Trophoblast cell (in vitro differentiated cells and primary cell): ENCODE data around the gene FANCI.

Experiments used
- DNase-seq, 2 donors: peaks; one replicate each; pipeline ENCODE4 v3.0.0-alpha.2; 2016
- H2AFZ ChIP-seq: 2 replicates; pipeline ENCODE4 v1.6.1; 2013; ENCODE audit warnings: low read length, moderate library complexity, mild to moderate bottlenecking; ENCODE audit not compliant: insufficient read depth, poor library complexity
- H2AK5ac ChIP-seq: 2 replicates; pipeline ENCODE4 v1.6.1; 2013; ENCODE audit warnings: mild to moderate bottlenecking, low read length
- H2BK120ac ChIP-seq: 2 replicates; pipeline ENCODE4 v1.6.1; 2013; ENCODE audit warnings: low read length, mild to moderate bottlenecking, moderate library complexity; ENCODE audit not compliant: insufficient read depth, poor library complexity
- H2BK12ac ChIP-seq: 2 replicates; pipeline ENCODE4 v1.6.1; 2013; ENCODE audit warnings: mild to moderate bottlenecking, low read length, moderate library complexity
- H2BK5ac ChIP-seq: 2 replicates; pipeline ENCODE4 v1.6.1; 2013; ENCODE audit warnings: low read length, low read depth, moderate library complexity, mild to moderate bottlenecking; ENCODE audit not compliant: poor library complexity
- H3K14ac ChIP-seq: 2 replicates; pipeline ENCODE4 v1.6.1; 2013; ENCODE audit warnings: mild to moderate bottlenecking, low read length
- H3K18ac ChIP-seq: 2 replicates; pipeline ENCODE4 v1.6.1; 2013; ENCODE audit warnings: mild to moderate bottlenecking, low read length
- H3K23ac ChIP-seq: 2 replicates; pipeline ENCODE4 v1.6.1; 2013; ENCODE audit warnings: low read length
- H3K27ac ChIP-seq: 2 replicates; pipeline ENCODE4 v1.5.1; 2013; ENCODE audit warnings: low read depth, mild to moderate bottlenecking, inconsistent platforms, low read length, moderate library complexity
- H3K27me3 ChIP-seq: 2 replicates; pipeline ENCODE4 v1.6.1; 2013; ENCODE audit warnings: inconsistent platforms, mild to moderate bottlenecking, low read length, moderate library complexity; ENCODE audit not compliant: insufficient read depth
- H3K36me3 ChIP-seq, 2 experiments: 1 replicate in 1 of 2; 2 replicates in 1 of 2; pipeline ENCODE4 v1.6.1; 2013; ENCODE audit warnings: low read length in 2 of 2, mild to moderate bottlenecking in 2 of 2, moderate library complexity in 1 of 2; ENCODE audit not compliant: insufficient read depth in 2 of 2, control insufficient read depth in 1 of 2
- H3K4ac ChIP-seq: 2 replicates; pipeline ENCODE4 v1.6.1; 2013; ENCODE audit warnings: low read depth, mild to moderate bottlenecking, low read length, moderate library complexity
- H3K4me1 ChIP-seq, 2 experiments: 1 replicate in 1 of 2; 2 replicates in 1 of 2; pipeline ENCODE4 v1.6.1; 2013; ENCODE audit warnings: low read length in 2 of 2, mild to moderate bottlenecking in 2 of 2, moderate library complexity in 1 of 2; ENCODE audit not compliant: insufficient read depth in 2 of 2, control insufficient read depth in 1 of 2
- H3K4me2 ChIP-seq: 2 replicates; pipeline ENCODE4 v1.6.1; 2013; ENCODE audit warnings: inconsistent platforms, mild to moderate bottlenecking, low read length, moderate library complexity
- H3K4me3 ChIP-seq: 2 replicates; pipeline ENCODE4 v1.5.1; 2013; ENCODE audit warnings: mild to moderate bottlenecking, low read depth, low read length, inconsistent platforms
- H3K79me1 ChIP-seq: one replicate; pipeline ENCODE4 v1.6.1; 2013; ENCODE audit warnings: low read length
- H3K79me2 ChIP-seq: 2 replicates; pipeline ENCODE4 v1.6.1; 2013; ENCODE audit warnings: low read length, mild to moderate bottlenecking; ENCODE audit not compliant: control insufficient read depth, insufficient read depth, poor library complexity
- H3K9ac ChIP-seq: 2 replicates; pipeline ENCODE4 v1.6.1; 2013; ENCODE audit warnings: mild to moderate bottlenecking, low read length
- H3K9me3 ChIP-seq: 2 replicates; pipeline ENCODE4 v1.6.1; 2013; ENCODE audit warnings: low read depth, mild to moderate bottlenecking, control low read depth, inconsistent platforms, low read length; ENCODE audit not compliant: insufficient read depth
- H4K12ac ChIP-seq: 2 replicates; pipeline ENCODE4 v1.6.1; 2013; ENCODE audit warnings: low read depth, mild to moderate bottlenecking, low read length, moderate library complexity
- H4K8ac ChIP-seq: 2 replicates; pipeline ENCODE4 v1.6.1; 2013; ENCODE audit warnings: low read depth, mild to moderate bottlenecking, low read length, moderate library complexity
- H4K91ac ChIP-seq: one replicate; pipeline ENCODE4 v1.6.1; 2013; ENCODE audit warnings: low read depth, mild to moderate bottlenecking, low read length, moderate library complexity
- WGBS: extraction: QIAGEN DNeasy Blood & Tissue Kit; methylation state at CpG from one replicate; pipeline ENCODE4 v1.1.7; 2013; ENCODE audit warnings: missing lambda C conversion rate; ENCODE audit not compliant: insufficient read length, insufficient coverage; ENCODE audit errors: extremely low coverage; 5-methylcytosine and 5-hydroxymethylcytosine counted together

Gene FANCI

DNA sequence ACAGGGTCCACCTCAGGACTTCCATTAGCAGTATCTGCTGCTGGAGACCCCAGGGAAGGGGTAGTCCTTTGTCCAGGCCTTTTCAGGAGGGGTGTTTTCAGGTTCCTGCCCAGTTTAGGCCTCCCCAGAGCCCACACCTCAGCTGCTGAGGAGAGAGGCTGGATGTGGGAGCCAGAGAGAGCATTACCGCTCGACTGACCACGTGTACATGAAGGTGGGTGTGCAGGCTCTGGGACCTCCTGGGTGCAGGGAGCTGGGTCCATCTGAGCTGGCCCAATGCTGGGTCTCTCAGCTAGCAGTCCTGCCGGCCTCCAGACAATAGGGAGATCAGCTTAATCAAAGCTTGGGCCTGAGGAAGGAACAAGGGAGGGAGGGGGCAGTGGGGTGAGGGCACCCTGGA lies 120.0 kb downstream of the FANCI start:
- no peak overlapping the region for H4K12ac ChIP-seq
- H4K8ac ChIP-seq, result no peak overlapping the region
- no peak overlapping the region for H3K4ac ChIP-seq
- H3K79me1 ChIP-seq, result no peaks in the 10 kb centered on the region
- no peak overlapping the region for H2BK120ac ChIP-seq
- no peak overlapping the region for H3K14ac ChIP-seq
- H2AK5ac ChIP-seq, result no peak overlapping the region
- no peak overlapping the region for H4K91ac ChIP-seq
- H2AFZ ChIP-seq, result no peak overlapping the region
- no peak overlapping the region for H2BK12ac ChIP-seq
- H2BK5ac ChIP-seq, result no peak overlapping the region
- no peaks in the 10 kb centered on the region for H3K79me2 ChIP-seq
- H3K4me2 ChIP-seq, result no peak overlapping the region
- no CpG with 5 or more reads among the region's 4 CpGs for WGBS
- no peaks in the 10 kb centered on the region for H3K36me3 ChIP-seq
- H3K18ac ChIP-seq, result no peak overlapping the region
- no peak overlapping the region for H3K9ac ChIP-seq
- H3K23ac ChIP-seq, result no peak overlapping the region
- H3K27ac ChIP-seq, result no peak overlapping the region
- H3K27me3 ChIP-seq, result peaks cover 92% of the 10 kb centered on the region
- DNase-seq, result no peak
- H3K4me1 ChIP-seq, result peaks cover 0 to 7% of the 10 kb centered on the region in 2 experiments
- H3K4me3 ChIP-seq, result no peak overlapping the region
- peaks cover 24% of the 10 kb centered on the region for H3K9me3 ChIP-seq

DNA sequence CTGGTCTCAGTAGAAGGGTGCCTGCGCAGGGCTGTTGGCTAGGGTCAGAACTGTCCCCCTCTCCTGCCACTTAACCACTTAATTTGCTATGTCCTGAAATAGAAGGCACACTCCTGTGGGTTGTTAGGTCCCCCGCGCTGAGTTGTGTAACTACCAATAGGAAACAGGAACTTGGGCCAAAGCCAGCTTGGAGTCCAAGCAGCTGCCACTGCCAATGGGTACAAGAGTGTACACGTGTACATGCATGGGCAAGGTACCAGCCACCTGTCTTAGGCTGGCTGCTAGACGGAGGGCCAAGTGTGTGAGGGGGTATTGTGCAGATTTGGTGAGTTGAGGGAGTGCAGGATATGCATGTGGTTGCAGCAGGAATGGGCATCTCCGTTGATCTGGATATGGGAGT lies 120.6 kb downstream of the FANCI start:
- WGBS, result no CpG with 5 or more reads among the region's 6 CpGs
- Histone ChIP-seq H3K14ac (no peak overlapping the region), H3K4me3 (no peak overlapping the region), H3K79me2 (no peaks in the 10 kb centered on the region), H3K27ac (no peak overlapping the region), H2AK5ac (no peak overlapping the region), H4K91ac (no peak overlapping the region), H2AFZ (no peak overlapping the region), H3K23ac (no peak overlapping the region), H2BK5ac (no peak overlapping the region), H3K4ac (no peak overlapping the region), H4K12ac (no peak overlapping the region), H3K18ac (no peak overlapping the region), H2BK120ac (no peak overlapping the region), H4K8ac (no peak overlapping the region), H3K9ac (no peak overlapping the region), H3K4me1 (peaks cover 0 to 7% of the 10 kb centered on the region in 2 experiments), H3K9me3 (peaks cover 24% of the 10 kb centered on the region), H3K79me1 (no peaks in the 10 kb centered on the region), H3K36me3 (no peaks in the 10 kb centered on the region), H3K4me2 (no peak overlapping the region), H3K27me3 (peaks cover 94% of the 10 kb centered on the region), H2BK12ac (no peak overlapping the region)
- no peak for DNase-seq

GRCh38 chr15:89364741-89365450 lies 121.1 kb downstream of the FANCI start:
- Histone ChIP-seq H3K27ac (no peak overlapping the region), H3K23ac (no peak overlapping the region), H3K4ac (no peak overlapping the region), H2AFZ (no peak overlapping the region), H2BK5ac (no peak overlapping the region), H4K91ac (no peak overlapping the region), H4K8ac (no peak overlapping the region), H3K9ac (no peak overlapping the region), H2BK12ac (no peak overlapping the region), H2AK5ac (no peak overlapping the region), H3K9me3 (peaks cover 24% of the 10 kb centered on the region), H4K12ac (no peak overlapping the region), H3K36me3 (no peaks in the 10 kb centered on the region), H3K79me2 (no peaks in the 10 kb centered on the region), H3K79me1 (no peaks in the 10 kb centered on the region), H2BK120ac (no peak overlapping the region), H3K4me3 (no peak overlapping the region), H3K14ac (no peak overlapping the region), H3K18ac (no peak overlapping the region), H3K4me2 (no peak overlapping the region), H3K27me3 (peaks cover 94% of the 10 kb centered on the region), H3K4me1 (peaks cover 0 to 7% of the 10 kb centered on the region in 2 experiments)
- DNase-seq, result no peak
- no CpG with 5 or more reads among the region's 13 CpGs for WGBS

GRCh38 chr15:89365462-89366065 lies 121.8 kb downstream of the FANCI start:
- H2AK5ac ChIP-seq, result no peak overlapping the region
- H3K4ac ChIP-seq, result no peak overlapping the region
- no peak overlapping the region for H3K23ac ChIP-seq
- no peak overlapping the region for H4K91ac ChIP-seq
- no peak overlapping the region for H4K12ac ChIP-seq
- H3K27ac ChIP-seq, result no peak overlapping the region
- H4K8ac ChIP-seq, result no peak overlapping the region
- peaks cover 27% of the 10 kb centered on the region for H3K9me3 ChIP-seq
- H3K18ac ChIP-seq, result no peak overlapping the region
- DNase-seq, result no peak
- no peaks in the 10 kb centered on the region for H3K79me2 ChIP-seq
- no peak overlapping the region for H3K14ac ChIP-seq
- H2AFZ ChIP-seq, result no peak overlapping the region
- H3K79me1 ChIP-seq, result no peaks in the 10 kb centered on the region
- no CpG with 5 or more reads among the region's 22 CpGs for WGBS
- H3K4me3 ChIP-seq, result no peak overlapping the region
- H2BK5ac ChIP-seq, result no peak overlapping the region
- H2BK12ac ChIP-seq, result no peak overlapping the region
- H3K27me3 ChIP-seq, result peaks cover 94% of the 10 kb centered on the region
- H2BK120ac ChIP-seq, result no peak overlapping the region
- no peak overlapping the region for H3K9ac ChIP-seq
- no peaks in the 10 kb centered on the region for H3K36me3 ChIP-seq
- H3K4me1 ChIP-seq, result peaks cover 0 to 7% of the 10 kb centered on the region in 2 experiments
- H3K4me2 ChIP-seq, result no peak overlapping the region
